Activated effector memory CD4-positive, alpha-beta T cell treated with Interleukin-2 at 50 U/mL for 16 hours (primary cell): ENCODE measurements around the gene TRAPPC5.
"Not testable (repeated sequence)": the region's sequence is repeated elsewhere in the genome, so short reads cannot be mapped to it uniquely, and the experiment has no call there.

Experiments used
- DNase-seq: peaks from one replicate; pipeline ENCODE4 v3.0.0-alpha.2; 2020

The TRAPPC5 gene

GRCh38 chr19:7680606-7681339 is at the start of gene TRAPPC5:
TSS of gene TRAPPC5 (plus strand) at chr19:7680833. CDS start at chr19:7682254, 1,421 bp downstream.
- peak; percentile 83 for DNase-seq

DNA sequence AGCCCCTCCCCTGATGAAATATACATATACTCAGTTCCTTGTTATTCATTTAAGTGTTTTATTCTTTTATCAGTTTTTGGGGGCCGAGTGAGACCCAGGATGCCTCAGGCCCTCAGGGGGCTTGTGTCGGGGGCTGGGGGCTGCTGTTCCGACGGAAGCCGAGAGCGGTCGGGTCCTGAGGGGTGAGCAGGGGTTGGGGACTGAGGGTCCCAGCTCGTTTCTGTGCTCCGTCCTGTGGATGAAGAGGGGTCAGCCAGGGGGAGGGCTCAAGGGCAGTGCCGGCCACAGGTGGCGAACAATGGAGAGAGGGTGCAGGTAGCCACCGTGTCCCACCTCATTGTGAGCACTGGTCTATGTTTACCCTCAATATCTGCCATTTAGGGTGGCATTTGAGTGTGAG is 49.1 kb upstream of the TRAPPC5 start:
- no peak for DNase-seq

- DNase-seq: no peak
Observed at GRCh38 chr19:7632340-7633203, 48.1 kb upstream of the TRAPPC5 start.

- DNase-seq: no peak
Observed at GRCh38 chr19:7633698-7634097, 46.9 kb upstream of the TRAPPC5 start, which contains the start of gene PCP2. TSS of gene PCP2 (minus strand) at chr19:7633719. CDS start at chr19:7633457, 262 bp downstream.

GRCh38 chr19:7635670-7636069 is 45.0 kb upstream of the TRAPPC5 start:
- no peak for DNase-seq

DNA sequence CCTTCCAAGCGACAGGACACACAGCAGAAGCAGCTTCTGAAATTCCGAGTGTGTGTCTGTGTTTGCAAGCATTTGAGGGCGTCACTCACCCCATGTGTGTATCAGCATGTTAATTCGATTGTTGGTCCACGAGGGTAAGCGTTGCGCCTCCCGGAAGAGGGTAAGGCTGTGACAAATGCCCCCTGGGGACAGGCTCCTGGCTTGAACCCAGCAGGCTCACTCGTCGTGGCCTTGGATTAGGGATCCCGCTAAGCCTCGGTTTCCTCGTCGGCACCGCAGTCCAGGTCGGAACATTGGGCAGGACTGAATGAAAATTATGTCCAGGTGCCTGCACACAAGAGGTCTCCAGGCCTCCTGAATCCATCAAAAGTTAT is 44.3 kb upstream of the TRAPPC5 start:
- no peak for DNase-seq

- peak; percentile 93 for DNase-seq
Observed at GRCh38 chr19:7636691-7637373, 43.8 kb upstream of the TRAPPC5 start, which contains the start of gene STXBP2. TSS of gene STXBP2 (plus strand) at chr19:7637110. CDS start at chr19:7637150, 40 bp downstream.

- no peak for DNase-seq
Observed at GRCh38 chr19:7637374-7638256, 43.0 kb upstream of the TRAPPC5 start.

DNA sequence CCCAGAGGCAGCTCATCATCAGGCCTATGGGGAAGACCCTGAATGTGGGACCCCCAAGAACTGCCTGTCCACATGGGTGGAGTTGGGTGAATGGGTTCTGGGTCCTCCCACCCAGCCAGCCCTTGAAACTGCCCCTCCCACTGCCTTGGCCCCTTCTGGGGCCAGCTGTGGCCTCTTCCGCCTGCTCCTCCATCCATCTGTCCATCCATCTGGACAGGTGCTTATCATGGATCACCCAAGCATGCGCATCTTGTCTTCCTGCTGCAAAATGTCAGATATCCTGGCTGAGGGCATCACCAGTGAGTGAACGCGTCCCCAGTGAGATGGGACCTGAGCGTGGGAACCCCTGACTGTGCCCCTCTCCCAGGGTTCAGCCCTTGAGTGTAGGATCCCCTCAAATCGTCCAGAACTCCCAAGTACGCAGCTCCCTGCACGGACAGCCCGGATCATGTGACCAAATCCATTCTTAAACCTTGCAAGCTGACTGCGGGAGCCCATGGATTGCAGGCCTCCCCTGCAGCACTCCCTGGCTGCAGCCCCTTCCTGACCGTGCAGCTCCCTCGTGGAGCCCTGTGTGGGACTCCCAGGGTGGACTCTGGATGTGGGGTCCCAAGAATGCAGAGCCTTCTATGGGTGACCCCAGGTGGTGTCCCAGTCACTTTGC is 41.7 kb upstream of the TRAPPC5 start:
- no peak for DNase-seq

DNA sequence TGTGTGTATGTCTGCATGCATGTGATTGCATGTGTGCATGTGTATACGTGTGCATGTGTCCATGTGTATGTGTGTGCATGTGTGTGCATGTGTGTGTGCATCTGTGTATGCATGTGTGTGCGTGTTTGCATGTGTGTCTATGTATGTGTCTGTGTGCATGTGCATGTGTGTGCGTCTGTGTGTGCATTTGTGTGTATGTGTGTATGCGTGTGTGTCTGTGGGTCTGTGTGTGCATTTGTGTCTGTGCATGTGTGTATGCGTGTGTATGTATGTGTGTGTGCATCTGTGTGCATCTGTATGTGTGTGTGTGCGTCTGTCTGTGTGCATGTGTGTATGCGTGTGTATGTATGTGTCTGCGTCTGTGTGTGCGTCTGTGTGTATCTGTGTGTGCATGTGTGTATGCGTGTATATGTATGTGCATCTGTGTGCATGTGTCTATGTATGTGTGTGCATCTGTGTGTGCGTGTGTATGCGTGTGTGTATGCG is 40.7 kb upstream of the TRAPPC5 start:
- DNase-seq: no peak

GRCh38 chr19:7640803-7641202 is 39.8 kb upstream of the TRAPPC5 start:
- no peak for DNase-seq

GRCh38 chr19:7641290-7642276 is 39.0 kb upstream of the TRAPPC5 start:
- no peak for DNase-seq

DNA sequence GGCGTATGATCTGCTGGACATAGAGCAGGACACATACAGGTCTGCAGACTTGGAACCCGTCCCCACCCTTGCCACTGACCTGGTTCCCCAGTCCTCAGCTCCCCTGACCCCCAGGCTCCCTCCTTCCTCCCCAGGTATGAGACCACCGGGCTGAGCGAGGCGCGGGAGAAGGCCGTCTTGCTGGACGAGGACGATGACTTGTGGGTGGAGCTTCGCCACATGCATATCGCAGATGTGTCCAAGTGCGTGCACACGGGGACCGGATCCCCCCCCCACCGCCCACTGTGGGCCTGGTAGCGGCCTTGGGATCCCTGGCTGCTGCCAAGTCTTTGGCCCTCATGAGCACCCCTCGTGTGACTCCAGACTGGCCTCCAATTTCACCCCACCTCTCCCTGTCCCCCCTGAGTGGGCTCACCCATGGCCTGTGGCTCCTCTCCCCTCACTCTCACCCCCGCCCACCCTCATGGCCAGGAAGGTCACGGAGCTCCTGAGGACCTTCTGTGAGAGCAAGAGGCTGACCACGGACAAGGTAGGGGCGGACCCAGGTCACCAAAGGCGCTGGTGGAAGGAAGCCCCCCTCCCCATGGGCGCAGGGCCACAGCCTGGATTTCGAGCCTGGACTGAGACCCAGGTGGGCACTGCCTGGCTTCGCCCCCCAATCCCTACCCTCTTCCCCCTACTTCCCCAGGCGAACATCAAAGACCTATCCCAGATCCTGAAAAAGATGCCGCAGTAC is 38.2 kb upstream of the TRAPPC5 start:
- no peak for DNase-seq

DNA sequence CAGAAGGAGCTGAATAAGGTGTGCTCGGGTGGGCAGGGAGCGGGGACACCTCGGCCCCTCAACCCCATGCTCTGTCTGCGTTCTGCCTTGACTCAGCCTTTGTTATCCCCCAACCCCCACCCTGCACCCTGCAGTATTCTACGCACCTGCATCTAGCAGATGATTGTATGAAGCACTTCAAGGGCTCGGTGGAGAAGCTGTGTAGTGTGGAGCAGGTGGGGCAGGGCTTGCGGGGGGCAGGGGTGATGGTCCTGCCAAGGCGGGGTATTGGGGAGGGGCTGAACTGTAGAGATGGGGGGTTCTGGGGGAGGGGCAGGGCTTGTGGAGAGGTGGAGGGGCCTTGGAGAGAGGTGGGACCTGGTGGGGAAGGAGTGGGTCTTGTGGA is 37.6 kb upstream of the TRAPPC5 start:
- no peak for DNase-seq

DNA sequence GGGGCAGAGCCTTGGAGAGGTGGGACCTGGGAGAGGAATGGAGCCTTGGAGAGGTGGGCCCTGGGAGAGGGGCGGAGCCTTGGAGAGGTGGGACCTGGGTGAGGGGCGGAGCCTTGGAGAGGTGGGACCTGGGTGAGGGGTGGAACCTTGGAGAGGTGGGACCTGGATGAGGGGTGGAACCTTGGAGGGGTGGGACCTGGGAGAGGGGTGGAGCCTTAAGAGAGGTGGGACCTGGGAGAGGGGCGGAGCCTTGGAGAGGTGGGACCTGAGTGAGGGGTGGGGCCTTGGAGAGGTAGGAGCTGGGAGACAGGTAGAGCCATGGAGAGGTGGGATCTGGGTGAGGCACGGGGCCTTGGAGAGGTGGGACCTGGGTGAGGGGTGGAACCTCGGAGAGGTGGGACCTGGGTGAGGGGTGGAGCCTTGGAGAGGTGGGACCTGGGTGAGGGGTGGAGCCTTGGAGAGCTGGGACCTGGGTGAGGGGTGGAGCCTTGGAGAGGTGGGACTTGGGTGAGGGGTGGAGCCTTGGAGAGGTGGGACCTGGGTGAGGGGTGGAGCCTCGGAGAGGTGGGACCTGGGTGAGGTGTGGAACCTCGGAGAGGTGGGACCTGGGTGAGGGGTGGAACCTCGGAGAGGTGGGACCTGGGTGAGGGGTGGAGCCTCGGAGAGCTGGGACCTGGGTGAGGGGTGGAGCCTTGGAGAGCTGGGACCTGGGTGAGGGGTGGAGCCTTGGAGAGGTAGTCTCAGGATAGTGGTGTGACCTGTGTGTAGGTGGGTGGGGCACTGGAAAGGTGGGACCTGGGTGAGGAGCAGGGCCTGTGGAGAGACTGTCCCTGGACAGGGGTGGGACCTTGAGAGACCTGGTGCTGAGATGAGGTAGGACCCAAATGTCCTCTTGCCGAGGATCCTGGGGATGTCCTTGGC is 36.7 kb upstream of the TRAPPC5 start:
- DNase-seq: not testable (repeated sequence)

GRCh38 chr19:7644550-7644877 is 36.1 kb upstream of the TRAPPC5 start:
- DNase-seq: no peak

GRCh38 chr19:7645163-7645562 is 35.5 kb upstream of the TRAPPC5 start:
- DNase-seq: no peak

- DNase-seq: no peak
Observed at GRCh38 chr19:7645656-7646425, 34.8 kb upstream of the TRAPPC5 start.
